H4 (cell line): ENCODE results near the gene ST3GAL4. TPM values are rescaled to one million over a fixed set of nuclear protein-coding genes. Genes with fewer than 3 reads are reported as not detected.
"Not testable (repeated sequence)": the region's sequence is repeated elsewhere in the genome, so short reads cannot be mapped to it uniquely, and the experiment has no call there.

Source experiments
- DNase-seq: peaks from one replicate; pipeline ENCODE4 v3.0.0-alpha.2; 2015; ENCODE audit warnings: low spot score
- total RNA-seq: library from RNA; depleted of rRNA; stranded (reverse); fragments of >200 nt; shearing (Covaris generic); gene quantifications from 2 replicates; pipeline ENCODE4 v1.2.3, GENCODE V29; 2014; rRNA removed

Gene ST3GAL4, protein sequence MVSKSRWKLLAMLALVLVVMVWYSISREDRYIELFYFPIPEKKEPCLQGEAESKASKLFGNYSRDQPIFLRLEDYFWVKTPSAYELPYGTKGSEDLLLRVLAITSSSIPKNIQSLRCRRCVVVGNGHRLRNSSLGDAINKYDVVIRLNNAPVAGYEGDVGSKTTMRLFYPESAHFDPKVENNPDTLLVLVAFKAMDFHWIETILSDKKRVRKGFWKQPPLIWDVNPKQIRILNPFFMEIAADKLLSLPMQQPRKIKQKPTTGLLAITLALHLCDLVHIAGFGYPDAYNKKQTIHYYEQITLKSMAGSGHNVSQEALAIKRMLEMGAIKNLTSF
- total RNA-seq: 49.8 and 55.9 TPM in 2 replicates

GRCh38 chr11:126355324-126355925 lies at the start of gene ST3GAL4:
ST3GAL4 (plus strand) TSS chr11:126355686; CDS start chr11:126406156, 50,470 bp downstream.
- DNase-seq: peak; percentile 53

DNA sequence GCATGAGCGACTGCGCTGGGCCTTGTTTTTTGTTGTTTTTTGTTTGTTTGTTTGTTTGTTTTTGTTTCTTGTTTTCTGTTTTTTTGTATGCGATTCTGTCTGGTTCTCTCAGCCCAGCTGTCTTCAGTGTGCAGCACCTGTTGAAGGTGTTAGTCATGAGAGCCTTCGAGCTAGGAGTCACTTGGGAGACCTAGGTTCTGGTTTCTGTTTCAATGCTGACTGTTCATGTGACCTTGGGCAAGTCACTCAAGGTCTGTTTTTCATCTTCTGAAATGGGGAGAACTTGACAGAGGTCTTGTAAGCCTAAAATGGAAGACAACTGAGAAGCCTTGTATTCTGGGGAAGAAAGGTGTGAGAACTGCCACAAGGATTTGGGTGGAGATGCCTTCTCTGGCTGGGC lies 49.8 kb upstream of the ST3GAL4 start:
- DNase-seq: no peak

DNA sequence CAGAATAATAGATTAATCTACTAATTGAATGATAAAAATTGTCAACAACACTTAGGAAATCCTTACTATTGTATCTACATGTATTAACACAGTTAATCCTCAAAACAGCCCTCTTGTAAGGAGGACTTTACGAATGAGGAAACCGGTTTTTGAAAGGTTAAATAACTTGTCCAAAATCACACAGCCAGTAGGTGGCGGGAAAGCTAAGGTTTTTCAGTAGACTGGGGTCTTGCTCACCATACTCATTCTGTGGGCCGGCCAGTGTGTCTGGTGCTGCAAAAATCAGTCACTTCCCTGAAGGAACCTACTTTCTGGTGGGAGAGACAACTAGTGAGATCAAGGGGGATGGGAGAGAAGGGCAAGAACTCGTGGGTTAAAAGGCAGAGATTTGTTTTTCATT lies 47.8 kb upstream of the ST3GAL4 start:
- no peak for DNase-seq

GRCh38 chr11:126308271-126308671 lies 47.2 kb upstream of the ST3GAL4 start:
- DNase-seq: no peak

GRCh38 chr11:126308771-126309170 lies 46.7 kb upstream of the ST3GAL4 start:
- DNase-seq: not testable (repeated sequence)

- peak; percentile 67 for DNase-seq
Measured at GRCh38 chr11:126310200-126310991, 45.1 kb upstream of the ST3GAL4 start.

DNA sequence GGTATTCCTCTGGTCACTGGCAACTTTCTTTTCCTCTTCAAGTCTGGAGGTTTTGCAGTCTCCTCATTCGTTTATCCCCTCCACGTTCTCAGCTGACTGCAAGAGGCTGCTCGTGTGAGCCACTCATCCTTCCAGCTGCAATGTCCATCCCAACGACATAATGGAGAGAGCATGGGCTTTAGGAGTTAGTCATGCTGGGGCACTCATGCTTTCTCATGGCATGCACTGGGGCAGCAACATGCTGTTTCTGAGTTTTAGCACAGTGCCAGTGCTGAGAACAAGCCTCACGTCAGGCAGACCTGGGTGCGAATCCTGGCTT lies 44.5 kb upstream of the ST3GAL4 start:
- no peak for DNase-seq

GRCh38 chr11:126311401-126312291 lies 43.8 kb upstream of the ST3GAL4 start:
- no peak for DNase-seq

DNA sequence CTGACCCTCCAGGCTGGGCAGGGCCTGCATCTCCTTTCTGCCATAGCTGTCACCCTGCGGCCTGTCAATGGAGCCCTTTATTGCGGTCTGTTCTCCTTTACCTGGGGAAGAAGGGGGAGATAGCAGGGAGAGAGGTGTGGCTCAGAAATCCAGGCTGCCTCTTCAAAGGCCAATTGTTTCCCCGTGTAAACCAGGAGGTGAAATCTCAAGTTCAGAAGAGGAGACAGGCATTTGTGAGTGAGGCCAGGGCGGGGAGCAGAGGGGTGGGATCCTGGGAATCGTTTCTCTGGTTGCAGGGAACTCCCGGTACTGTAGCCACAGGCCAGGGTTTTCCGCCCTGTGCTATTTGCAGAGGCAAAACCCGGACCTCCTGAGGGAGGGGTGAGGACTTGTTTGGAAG lies 42.5 kb upstream of the ST3GAL4 start:
- no peak for DNase-seq

DNA sequence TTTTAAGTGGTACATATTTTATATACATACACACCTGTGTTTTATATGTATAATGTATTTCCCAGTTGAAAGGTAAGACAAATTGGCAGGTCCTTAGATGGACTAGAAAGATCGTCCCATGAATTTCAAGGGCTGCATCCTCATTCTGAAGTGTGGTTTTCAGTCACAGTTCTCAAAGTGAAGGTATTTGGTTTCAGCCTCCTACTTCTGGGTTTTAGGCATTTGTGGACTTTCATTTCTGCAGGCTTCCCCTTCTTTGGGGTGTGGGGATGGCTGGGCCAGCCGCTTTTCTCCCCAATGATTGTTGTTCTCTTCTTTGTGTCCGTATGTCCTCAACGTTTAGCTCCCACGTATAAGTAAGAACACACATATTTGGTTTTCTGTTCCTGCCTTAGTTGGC lies 41.7 kb upstream of the ST3GAL4 start:
- no peak for DNase-seq

- DNase-seq: no peak
Measured at GRCh38 chr11:126317432-126317755, 38.1 kb upstream of the ST3GAL4 start.

GRCh38 chr11:126317756-126318573 lies 37.5 kb upstream of the ST3GAL4 start:
- DNase-seq: peak; percentile 97

GRCh38 chr11:126318574-126319373 lies 36.7 kb upstream of the ST3GAL4 start:
- DNase-seq: peak; percentile 95

DNA sequence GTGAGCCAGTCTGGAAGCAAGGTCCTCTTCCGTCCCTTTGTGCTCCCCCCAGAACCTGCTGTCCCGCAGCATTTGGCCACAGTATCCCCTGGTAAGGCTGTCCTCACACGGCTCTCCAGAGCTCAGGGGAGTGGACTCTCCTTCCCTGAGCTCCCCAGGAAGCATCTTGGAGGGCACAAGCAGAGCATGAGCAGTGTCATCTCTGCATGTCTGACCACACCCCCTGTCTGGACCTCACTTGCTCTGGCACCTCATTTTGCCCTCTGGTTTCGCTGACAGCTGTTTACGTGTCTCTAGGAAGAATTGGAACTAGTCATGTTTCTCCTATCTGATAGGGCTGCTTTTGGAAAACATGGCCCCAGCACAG lies 36.1 kb upstream of the ST3GAL4 start:
- no peak for DNase-seq

- no peak for DNase-seq
Measured at GRCh38 chr11:126322996-126323395, 32.5 kb upstream of the ST3GAL4 start.

- no peak for DNase-seq
Measured at GRCh38 chr11:126327281-126328000, 28.0 kb upstream of the ST3GAL4 start.

DNA sequence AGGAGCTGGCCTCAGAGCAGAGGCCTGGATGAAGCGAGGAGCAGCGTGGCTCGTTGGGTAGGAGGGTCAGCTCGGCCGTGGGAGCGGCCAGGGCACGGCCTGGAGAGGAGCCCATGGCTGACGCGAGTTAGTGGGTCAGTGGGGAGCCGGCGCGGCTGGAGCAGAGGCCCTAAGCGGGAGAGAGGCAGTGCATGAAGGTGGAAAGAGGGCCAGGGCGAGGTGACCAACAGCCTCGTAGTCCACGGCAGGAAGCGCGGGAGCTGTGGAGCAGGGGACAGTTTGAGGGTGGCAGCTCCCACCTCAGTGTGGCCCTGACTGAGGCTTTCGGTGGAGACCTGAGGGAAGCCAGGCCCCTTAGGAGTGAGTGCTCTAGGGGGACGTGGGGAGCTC lies 27.5 kb upstream of the ST3GAL4 start:
- DNase-seq: no peak

GRCh38 chr11:126328444-126328843 lies 27.0 kb upstream of the ST3GAL4 start:
- no peak for DNase-seq

GRCh38 chr11:126328938-126329643 lies 26.4 kb upstream of the ST3GAL4 start:
- DNase-seq: no peak
